NCI-H2196 treated with DMSO at 0.1 percent for 48 hours (cell line): Measurements from ENCODE around the gene ZNF43.
"Not testable (repeated sequence)": the region's sequence is repeated elsewhere in the genome, so short reads cannot be mapped to it uniquely, and the experiment has no call there.

ENCODE experiments used
- DNase-seq: peaks from one replicate; lab custom pipeline; 2025; ENCODE audit not compliant: unreplicated experiment; lab: John Stamatoyannopoulos, UW

The ZNF43 gene

GRCh38 chr19:21835810-21836444, at the start of gene ZNF43:
TSS of gene ZNF43 (minus strand) at chr19:21836182. CDS start at chr19:21836038, 144 bp downstream.
- DNase-seq = peak; percentile 90

DNA sequence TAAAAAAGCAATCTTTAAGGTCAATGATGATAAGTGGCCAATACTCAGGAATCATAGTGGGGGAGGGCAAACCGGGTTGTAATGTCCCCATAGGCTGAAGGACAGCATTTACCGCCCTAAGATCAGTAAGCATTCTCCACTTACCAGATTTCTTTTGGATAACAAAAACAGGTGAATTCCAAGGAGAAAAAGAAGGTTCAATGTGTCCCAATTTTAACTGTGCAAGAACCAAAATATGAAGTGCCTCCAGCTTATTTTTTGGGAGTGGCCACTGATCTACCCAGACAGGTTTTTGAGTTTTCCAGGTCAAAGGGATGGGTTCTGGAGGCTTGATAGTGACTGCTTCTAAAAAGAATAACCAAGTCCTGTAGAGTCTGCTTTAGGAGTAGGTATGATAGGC, 49.5 kb upstream of the ZNF43 start:
- DNase-seq = not testable (repeated sequence)

- not testable (repeated sequence) for DNase-seq
These were observed 48.8 kb upstream of the ZNF43 start for GRCh38 chr19:21884786-21885185.

DNA sequence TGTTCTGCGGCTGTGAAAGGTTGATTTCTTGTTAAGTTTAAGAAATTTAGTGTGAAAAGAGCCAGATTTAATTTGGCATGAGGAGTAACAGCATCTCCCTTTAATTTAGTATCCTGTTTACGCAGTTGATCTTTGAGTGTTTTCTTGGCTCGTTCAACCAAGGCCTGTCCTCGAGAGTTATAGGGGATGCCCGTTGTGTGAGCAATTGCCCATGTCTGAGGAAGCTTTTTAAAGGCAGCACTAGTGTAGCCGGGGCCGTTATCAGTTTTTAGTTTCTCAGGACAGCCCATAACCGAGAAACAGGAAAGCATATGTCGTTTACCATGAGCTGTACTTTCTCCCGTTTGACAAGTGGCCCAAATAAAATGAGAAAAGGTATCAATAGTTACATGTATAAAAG, 47.5 kb upstream of the ZNF43 start:
- DNase-seq = no peak

DNA sequence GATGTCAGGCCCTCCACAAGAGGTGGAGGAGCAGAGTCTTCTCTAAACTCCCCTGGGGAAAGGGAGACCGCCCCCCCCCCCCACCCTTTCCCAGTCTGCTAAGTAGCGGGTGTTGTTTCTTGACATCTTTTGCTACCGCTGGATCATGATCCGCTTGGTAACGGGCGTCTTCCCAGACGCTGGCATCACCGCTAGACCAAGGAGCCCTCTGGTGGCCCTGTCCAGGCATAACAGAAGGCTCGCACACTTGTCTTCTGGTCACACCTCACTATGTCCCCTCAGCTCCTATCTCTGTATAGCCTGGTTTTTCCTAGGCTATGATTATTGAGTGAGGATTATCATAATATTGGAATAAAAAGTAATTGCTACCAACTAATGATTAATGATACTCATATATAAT, 44.8 kb upstream of the ZNF43 start:
- DNase-seq = not testable (repeated sequence)

DNA sequence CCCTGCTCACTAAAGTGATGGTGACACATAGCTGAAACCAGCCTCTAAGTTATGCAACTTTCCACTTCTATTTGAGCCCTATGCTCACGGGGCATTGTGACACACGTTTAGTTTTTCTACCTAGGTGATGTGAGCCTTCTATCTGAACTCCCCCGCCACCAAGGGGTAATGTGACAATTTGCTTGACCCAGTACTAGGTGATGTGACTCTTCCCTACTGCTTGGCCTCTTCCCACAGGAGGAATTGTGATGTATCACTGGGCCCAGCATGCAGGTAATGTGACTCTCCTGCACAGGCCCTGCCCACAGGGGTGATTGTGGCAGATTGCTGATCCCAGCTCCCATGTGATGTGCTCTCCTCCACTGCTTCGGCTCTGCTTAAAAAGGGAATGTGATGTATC, 42.7 kb upstream of the ZNF43 start:
- no peak for DNase-seq

GRCh38 chr19:21877976-21878375, 42.0 kb upstream of the ZNF43 start:
- no peak for DNase-seq

GRCh38 chr19:21876608-21877007, 40.6 kb upstream of the ZNF43 start:
- not testable (repeated sequence) for DNase-seq

DNA sequence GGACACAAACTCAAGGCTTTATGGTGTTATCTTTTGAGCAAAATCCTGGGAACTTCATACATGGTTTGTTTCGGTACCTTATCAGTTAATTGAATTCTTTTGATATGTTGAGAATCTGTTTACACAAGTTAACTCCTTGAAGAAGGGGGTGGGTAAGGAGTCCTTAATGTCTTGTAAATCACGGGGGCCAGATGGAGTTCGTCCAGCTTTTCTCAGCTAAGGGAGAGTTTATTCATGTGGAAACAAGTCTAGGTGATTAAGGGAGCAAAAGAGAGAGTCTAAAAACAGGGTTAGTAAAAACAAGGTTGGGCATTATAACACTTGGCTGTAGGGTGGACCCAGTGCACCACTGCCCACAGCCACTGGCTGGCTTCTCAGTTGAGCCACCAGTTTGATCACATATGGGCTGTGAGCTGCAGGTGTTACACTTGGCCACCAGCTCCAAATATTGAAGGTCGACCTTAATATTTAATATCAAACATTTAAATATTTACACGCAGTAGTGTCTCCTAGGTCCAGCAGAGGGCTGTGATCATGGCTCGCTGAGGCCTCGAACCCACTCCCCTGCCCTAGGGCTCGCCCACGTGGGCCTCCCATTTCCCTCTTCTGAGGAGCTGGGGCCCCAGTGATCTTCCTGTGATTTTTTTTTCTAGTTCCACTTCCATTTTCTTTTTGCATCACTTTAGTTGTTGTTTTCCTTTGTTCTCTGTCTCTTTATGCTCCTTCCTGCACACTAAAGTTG, 21.0 kb upstream of the ZNF43 start:
- no peak for DNase-seq

- peak; percentile 92 for DNase-seq
These were observed 15.8 kb upstream of the ZNF43 start for GRCh38 chr19:21851596-21852345.

DNA sequence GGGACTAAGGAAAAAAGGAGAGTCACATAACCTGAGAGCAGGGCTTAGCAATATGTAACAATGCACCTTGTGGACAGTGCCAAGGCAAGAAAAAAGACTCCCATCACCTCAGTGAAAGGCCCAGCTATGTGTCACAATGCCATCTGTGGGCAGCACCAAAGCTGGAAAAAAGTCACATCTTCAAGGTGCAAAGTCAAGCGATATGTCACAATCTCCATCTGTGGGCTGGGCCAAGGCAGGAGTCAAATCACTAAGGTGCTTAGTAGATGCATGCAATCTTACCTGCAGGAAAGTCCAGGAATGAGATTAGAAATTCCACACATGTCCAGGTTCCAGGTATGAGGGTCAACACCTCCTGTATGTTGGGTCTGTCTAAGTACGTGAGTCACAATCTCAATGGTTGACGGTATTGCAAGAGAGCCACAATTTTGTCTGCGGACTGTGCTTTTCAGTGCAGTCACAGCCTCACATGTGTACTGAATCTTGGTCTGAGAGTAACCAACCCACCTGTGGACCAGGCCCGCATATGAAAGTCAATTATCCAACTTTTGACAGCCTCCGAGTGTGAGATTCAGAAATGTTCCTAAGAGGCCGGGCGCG, 14.8 kb upstream of the ZNF43 start:
- DNase-seq = no peak

DNA sequence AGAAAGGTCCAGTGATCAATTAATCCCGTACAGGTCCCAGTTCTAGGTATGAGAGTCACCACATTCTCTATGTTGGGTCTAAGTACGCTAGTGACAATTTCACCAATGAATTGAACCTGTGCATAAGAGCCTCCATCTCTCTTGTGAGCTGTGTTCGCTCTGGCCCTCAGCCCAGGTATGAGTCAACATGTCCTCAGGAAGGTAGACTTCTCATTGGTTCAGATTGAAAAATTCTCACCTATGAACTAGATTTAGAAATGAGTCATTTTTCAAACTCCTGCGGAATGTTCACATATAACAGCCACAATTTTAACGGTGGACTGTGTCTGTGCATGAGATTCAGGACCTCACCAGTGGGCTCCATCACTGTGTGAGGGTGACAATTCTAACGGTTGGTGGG, 12.7 kb upstream of the ZNF43 start:
- DNase-seq = peak; percentile 12

DNA sequence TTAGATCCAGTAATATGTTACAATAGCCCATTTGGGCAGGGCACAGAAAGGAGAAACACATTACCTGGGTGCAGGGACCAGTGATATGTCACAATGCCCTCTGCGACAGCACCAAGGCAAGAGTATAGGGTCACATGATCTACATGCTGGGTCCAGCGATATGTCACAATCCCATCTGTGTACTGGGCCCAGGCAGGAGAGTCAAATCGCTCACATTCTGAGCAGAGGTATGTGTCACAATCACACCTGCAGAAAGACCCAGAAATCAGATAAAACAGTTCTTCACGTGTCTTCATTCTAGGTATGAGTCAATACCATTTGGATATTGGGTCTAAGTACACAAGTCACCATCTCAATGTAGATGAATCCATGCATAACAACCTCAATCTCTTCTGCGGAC, 7.1 kb upstream of the ZNF43 start:
- no peak for DNase-seq

GRCh38 chr19:21841488-21842097, 5.6 kb upstream of the ZNF43 start:
- no peak for DNase-seq

DNA sequence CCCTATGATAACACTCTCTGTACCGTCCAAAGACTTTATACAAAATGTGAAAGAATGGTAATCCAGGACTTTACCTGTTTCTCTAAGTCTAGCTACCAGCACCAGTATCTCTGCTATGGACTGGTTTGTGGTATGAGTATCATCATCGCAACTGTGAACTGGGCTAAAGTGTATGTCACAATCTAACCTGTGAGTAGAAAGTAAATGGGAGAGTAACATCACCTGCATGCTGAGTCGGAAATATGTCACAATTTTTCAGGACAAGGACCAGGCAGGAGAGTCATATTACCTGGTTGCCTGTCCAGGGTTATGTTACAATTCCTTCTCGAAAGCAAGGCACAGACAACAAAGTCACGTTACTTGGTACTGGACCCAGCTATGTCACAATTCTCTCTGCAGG, 5.1 kb upstream of the ZNF43 start:
- DNase-seq = no peak

DNA sequence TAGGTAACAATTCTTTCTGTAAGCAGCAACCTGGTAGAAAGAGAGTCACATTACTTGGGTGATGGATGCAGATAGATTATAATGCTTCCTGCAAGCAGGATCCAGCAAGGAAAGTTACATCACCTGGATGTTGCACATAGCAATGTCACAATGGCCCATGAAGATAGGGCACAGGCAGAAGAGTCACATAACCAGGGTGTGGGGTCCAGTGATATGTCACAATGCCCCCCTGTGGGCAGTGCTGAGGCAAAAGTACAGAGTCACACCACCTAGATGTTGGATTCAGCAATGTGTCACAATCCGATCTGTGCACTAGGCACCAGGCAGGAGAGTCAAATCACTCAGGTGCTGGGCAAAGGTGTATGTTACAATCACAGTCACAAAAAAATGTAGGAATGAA, 4.0 kb upstream of the ZNF43 start:
- no peak for DNase-seq

- DNase-seq = no peak
These were observed 2.7 kb upstream of the ZNF43 start for GRCh38 chr19:21838646-21839045.

DNA sequence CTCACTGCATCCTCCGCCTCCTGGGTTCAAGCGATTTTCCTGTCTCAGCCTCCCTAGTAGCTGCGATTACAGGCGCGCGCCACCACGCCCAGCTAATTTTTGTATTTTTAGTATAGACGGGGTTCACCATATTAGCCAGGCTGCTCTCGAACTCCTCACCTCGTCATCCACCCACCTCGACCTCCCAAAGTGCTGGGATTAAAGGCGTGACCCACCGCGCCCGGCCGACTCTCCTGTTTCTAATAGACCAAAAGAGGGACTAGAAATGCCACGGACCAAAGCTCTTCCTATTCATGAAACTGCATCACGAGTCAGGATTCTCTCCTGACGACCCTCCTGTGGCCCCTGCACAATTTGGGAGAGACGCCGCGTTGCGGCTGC, 563 bp downstream of the ZNF43 start:
- no peak for DNase-seq

DNA sequence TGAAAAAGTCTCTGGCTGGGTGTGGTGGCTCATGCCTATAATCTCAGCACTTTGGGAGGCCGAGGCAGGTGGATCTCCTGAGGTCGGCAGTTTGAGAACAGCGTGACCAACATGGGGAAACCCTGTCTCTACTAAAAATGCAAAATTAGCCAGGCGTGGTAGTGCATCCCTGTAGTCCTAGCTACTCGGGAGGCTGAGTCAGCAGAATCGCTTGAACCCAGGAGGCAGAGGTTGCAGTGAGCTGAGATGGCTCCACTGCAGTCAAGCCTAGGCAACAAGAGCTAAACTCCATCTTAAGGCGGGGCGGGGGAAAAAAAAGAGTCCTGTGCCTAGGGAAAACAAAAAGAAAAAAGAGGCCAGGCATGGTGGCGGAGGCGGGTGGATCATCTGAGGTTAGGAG, 2.2 kb downstream of the ZNF43 start:
- no peak for DNase-seq

- no peak for DNase-seq
These were observed 11.3 kb downstream of the ZNF43 start for GRCh38 chr19:21824679-21825078.

GRCh38 chr19:21823224-21823623, 12.8 kb downstream of the ZNF43 start:
- DNase-seq = no peak
